Esophagus muscularis mucosa (tissue), 4 donors: ENCODE results near the gene FBP1. TPM values are rescaled to one million over a fixed set of nuclear protein-coding genes. Genes with fewer than 3 reads are reported as not detected.

Experiments
- DNase-seq: peaks from one replicate; pipeline ENCODE4 v3.0.0-alpha.2; 2017; ENCODE audit errors: extremely low spot score
- H3K27ac ChIP-seq, 4 donors: fragments of 200-600 bp; sonication (generic); replicated peaks in 1 of 4; 1 replicate in 3 of 4; 2 replicates in 1 of 4; pipeline ENCODE4 v1.5.1; 2016 to 2019; ENCODE audit warnings: mild to moderate bottlenecking in 1 of 4
- H3K27me3 ChIP-seq, 4 donors: fragments of 200-600 bp; sonication (generic); one replicate each; pipeline versions ENCODE4 v1.5.1 to v1.6.0; 2016 to 2019
- H3K36me3 ChIP-seq, 4 donors: fragments of 200-600 bp; sonication (generic); one replicate each; pipeline ENCODE4 v1.5.1; 2016 to 2019
- H3K4me1 ChIP-seq, 4 donors: fragments of 200-600 bp; sonication (generic); one replicate each; pipeline ENCODE4 v1.5.1; 2016 to 2019
- H3K4me3 ChIP-seq, 4 donors: fragments of 200-600 bp; sonication (generic); 1 replicate in 2 of 4; 2 replicates in 2 of 4; pipeline ENCODE4 v1.5.1; 2016 to 2019; ENCODE audit warnings: mild to moderate bottlenecking in 4 of 4, moderate library complexity in 1 of 4
- H3K9me3 ChIP-seq, 4 donors: fragments of 200-600 bp; sonication (generic); 1 replicate in 3 of 4; 2 replicates in 1 of 4; pipeline ENCODE4 v1.5.1; 2016 to 2019
- CTCF ChIP-seq, 3 experiments: fragments of 200-600 bp in 2 of 3; fragments of 450-650 bp in 1 of 3; sonication (generic) in 2 of 3; IDR thresholded peaks; one replicate each; pipeline ENCODE4 v1.5.1; 2017 to 2019; ENCODE audit warnings: antibody characterized with exemption in 3 of 3, mild to moderate bottlenecking in 2 of 3, moderate library complexity in 1 of 3
- EP300 ChIP-seq: sonication (generic); formaldehyde crosslinking; IDR thresholded peaks from one replicate; pipeline ENCODE4 v1.6.1; 2017; ENCODE audit warnings: antibody characterized with exemption
- POLR2A ChIP-seq: fragments of 450-650 bp; IDR thresholded peaks from one replicate; pipeline ENCODE4 v1.6.1; 2017; ENCODE audit warnings: antibody characterized with exemption, moderate library complexity, mild to moderate bottlenecking, low read depth
- POLR2AphosphoS5 ChIP-seq, 2 donors: sonication (generic); formaldehyde crosslinking; IDR thresholded peaks; one replicate each; pipeline ENCODE4 v1.6.1; 2017; ENCODE audit warnings: antibody characterized with exemption in 2 of 2
- WGBS: methylation state at CpG from one replicate; pipeline ENCODE4 v1.1.5; 2018; 5-methylcytosine and 5-hydroxymethylcytosine counted together
- intact Hi-C: fragments of 100-400 bp; cut with DNase I; formaldehyde crosslinking; loops from one replicate; pipeline ENCODE4 v1.15.1; 2023
- total RNA-seq, 4 donors: library from RNA; depleted of rRNA; stranded (reverse); fragments of >200 nt; gene quantifications; one replicate each; pipeline versions ENCODE4 v1.1.0 to v1.2.1, GENCODE V29; 2016

The FBP1 gene
- total RNA-seq, 4 donors from 2014 or later = 1.2 to 4.6 (median 2.2) TPM

GRCh38 chr9:94588681-94589080 is 50.6 kb downstream of the FBP1 start:
- intact Hi-C loops = no loop called here
- H3K27ac ChIP-seq = no peak overlapping the region
- 95% methylated on average over 9 of the region's 9 CpGs for WGBS

DNA sequence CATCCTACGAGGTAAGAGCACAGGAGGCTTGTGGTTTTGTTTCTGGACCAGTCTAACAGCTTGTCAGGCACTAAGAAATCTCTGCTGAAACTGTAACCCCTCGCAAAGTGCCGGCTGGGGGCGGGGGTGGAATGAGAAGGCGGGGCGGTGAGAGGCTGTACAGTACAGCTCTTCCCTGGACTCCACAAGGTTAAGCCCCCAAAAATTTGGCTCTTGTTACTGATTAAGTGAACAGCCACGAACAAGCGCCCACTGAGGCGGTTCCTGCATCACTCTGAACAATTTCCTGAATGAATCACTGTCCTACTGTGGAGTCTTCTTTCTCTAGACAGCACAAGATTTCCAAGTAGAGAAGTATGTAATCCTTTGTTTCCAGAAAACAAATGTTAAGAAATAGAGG is 52.5 kb downstream of the FBP1 start:
- TF ChIP-seq EP300 (no peak), POLR2AphosphoS5 (IDR thresholded peaks at IDR 0.05) (no peak), POLR2A (no peak), CTCF (IDR thresholded peaks at IDR 0.05) (no peak)
- Histone ChIP-seq H3K4me1 (no peaks in the 10 kb centered on the region), H3K27ac (no peak overlapping the region), H3K27me3 (peaks cover 0 to 28% (median 0%) of the 10 kb centered on the region in 4 donors), H3K36me3 (no peaks in the 10 kb centered on the region), H3K4me3 (no peak overlapping the region), H3K9me3 (no peaks in the 10 kb centered on the region)
- intact Hi-C loops = no loop called here
- 57% methylated on average over 7 of the region's 9 CpGs for WGBS
- no peak for DNase-seq

More at GRCh38 chr9:94588681-94589080, 50.6 kb downstream of the FBP1 start:
- TF ChIP-seq EP300 (no peak), POLR2A (no peak), CTCF (IDR thresholded peaks at IDR 0.05) (no peak), POLR2AphosphoS5 (IDR thresholded peaks at IDR 0.05) (no peak)
- Histone ChIP-seq H3K4me3 (no peak overlapping the region), H3K9me3 (no peaks in the 10 kb centered on the region), H3K27me3 (peaks cover 0 to 28% (median 0%) of the 10 kb centered on the region in 4 donors), H3K36me3 (no peaks in the 10 kb centered on the region), H3K4me1 (no peaks in the 10 kb centered on the region)
- no peak for DNase-seq

- WGBS = 79% methylated on average over 4 of the region's 4 CpGs
- Histone ChIP-seq H3K9me3 (no peaks in the 10 kb centered on the region), H3K36me3 (no peaks in the 10 kb centered on the region), H3K27ac (no peak overlapping the region), H3K4me1 (no peaks in the 10 kb centered on the region), H3K4me3 (no peak overlapping the region), H3K27me3 (peaks cover 0 to 25% (median 0%) of the 10 kb centered on the region in 4 donors)
- DNase-seq = no peak
- intact Hi-C loops = no loop called here
- TF ChIP-seq EP300 (no peak), CTCF (IDR thresholded peaks at IDR 0.05) (no peak), POLR2AphosphoS5 (IDR thresholded peaks at IDR 0.05) (no peak), POLR2A (no peak)
These were observed 53.0 kb downstream of the FBP1 start for GRCh38 chr9:94586316-94586715.

GRCh38 chr9:94584555-94584954 is 54.8 kb downstream of the FBP1 start:
- no peak for TF ChIP-seq POLR2AphosphoS5 (IDR thresholded peaks at IDR 0.05)
- TF ChIP-seq POLR2A = no peak
- no peak for TF ChIP-seq CTCF (IDR thresholded peaks at IDR 0.05)
- TF ChIP-seq EP300 = no peak
- no peak overlapping the region for H3K27ac ChIP-seq
- DNase-seq = no peak
- H3K4me1 ChIP-seq = no peaks in the 10 kb centered on the region
- no peaks in the 10 kb centered on the region for H3K36me3 ChIP-seq
- H3K4me3 ChIP-seq = no peak overlapping the region
- intact Hi-C loops = no loop called here
- H3K27me3 ChIP-seq = peaks cover 0 to 16% (median 0%) of the 10 kb centered on the region in 4 donors
- no peaks in the 10 kb centered on the region for H3K9me3 ChIP-seq
- 84% methylated on average over 5 of the region's 6 CpGs for WGBS

DNA sequence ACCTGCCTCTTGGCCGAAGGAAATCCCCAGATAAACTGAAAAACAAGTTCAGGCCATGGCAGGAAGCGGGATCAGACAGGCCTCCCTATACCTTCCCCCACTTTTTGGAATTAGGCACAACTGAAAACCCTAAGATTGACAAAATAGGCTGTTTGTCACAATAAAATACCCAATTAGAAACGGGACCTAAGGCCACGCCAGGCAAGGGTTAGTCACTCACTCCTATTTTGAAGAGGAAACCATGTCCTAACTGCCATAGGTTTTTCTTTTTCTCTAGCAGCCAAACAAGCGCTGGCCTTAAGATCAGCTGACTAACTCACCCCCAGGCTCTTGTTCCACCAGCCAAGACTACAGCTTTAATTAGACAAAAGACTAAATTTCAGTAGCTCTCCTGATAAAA is 57.6 kb downstream of the FBP1 start:
- intact Hi-C loops = no loop called here
- DNase-seq = no peak
- Histone ChIP-seq H3K27me3 (no peaks in the 10 kb centered on the region), H3K27ac (no peak overlapping the region), H3K9me3 (no peaks in the 10 kb centered on the region), H3K4me3 (no peak overlapping the region), H3K4me1 (peaks cover 0 to 8% (median 0%) of the 10 kb centered on the region in 4 donors), H3K36me3 (no peaks in the 10 kb centered on the region)
- no peak for TF ChIP-seq EP300
- no peak for TF ChIP-seq CTCF (IDR thresholded peaks at IDR 0.05)
- no peak for TF ChIP-seq POLR2AphosphoS5 (IDR thresholded peaks at IDR 0.05)
- no peak for TF ChIP-seq POLR2A
- 87% methylated on average over 5 of the region's 5 CpGs for WGBS
